GM18526 (cell line): ENCODE data around the gene IGDCC3.

Source experiments
- POLR2A ChIP-seq: IDR thresholded peaks from 3 replicates; pipeline ENCODE4 v1.6.1; 2011; ENCODE audit not compliant: insufficient read length; ENCODE audit errors: extremely low read depth

Gene IGDCC3

GRCh38 chr15:65289261-65289854, 88.4 kb downstream of the IGDCC3 start:
- TF ChIP-seq POLR2A = no peak

GRCh38 chr15:65287520-65287855, 90.3 kb downstream of the IGDCC3 start:
- no peak for TF ChIP-seq POLR2A

GRCh38 chr15:65286704-65287519, 90.9 kb downstream of the IGDCC3 start, which contains the start of gene PARP16:
Gene PARP16 (minus strand): TSS chr15:65286883. CDS start chr15:65286426, 457 bp downstream.
- peak; percentile 70 for TF ChIP-seq POLR2A

GRCh38 chr15:65286069-65286703, 91.6 kb downstream of the IGDCC3 start:
- TF ChIP-seq POLR2A = no peak

GRCh38 chr15:65285291-65286068, 92.3 kb downstream of the IGDCC3 start:
- TF ChIP-seq POLR2A = no peak

- TF ChIP-seq POLR2A = no peak
Observed at GRCh38 chr15:65278480-65278879, 99.3 kb downstream of the IGDCC3 start.
